Cardiac muscle cell (in vitro differentiated cells and primary cell): ENCODE data around the gene MARK4. TPM values are rescaled to one million over a fixed set of nuclear protein-coding genes. Genes with fewer than 3 reads are reported as not detected.

Experiments used
- DNase-seq, 2 donors: peaks; one replicate each; pipeline versions ENCODE4 v3.0.0 to v3.0.0-alpha.2; 2010 to 2017; ENCODE audit warnings: low read depth in 1 of 2, low spot score in 1 of 2
- H3K27ac ChIP-seq: fragments of 200-600 bp; sonication (generic); 2 replicates; pipeline ENCODE4 v1.5.1; 2016
- H3K27me3 ChIP-seq: fragments of 200-600 bp; sonication (generic); 2 replicates; pipeline ENCODE4 v1.6.0; 2016; ENCODE audit warnings: control low read depth
- H3K36me3 ChIP-seq: fragments of 200-600 bp; sonication (generic); 2 replicates; pipeline ENCODE4 v1.5.1; 2016; ENCODE audit warnings: control low read depth
- H3K4me1 ChIP-seq: fragments of 200-600 bp; sonication (generic); 2 replicates; pipeline ENCODE4 v1.8.1; 2017; ENCODE audit warnings: low read depth, mild to moderate bottlenecking, mixed run types
- H3K4me3 ChIP-seq: fragments of 200-600 bp; sonication (generic); 2 replicates; pipeline ENCODE4 v1.5.1; 2016; ENCODE audit warnings: mild to moderate bottlenecking
- H3K9me3 ChIP-seq: fragments of 200-600 bp; sonication (generic); 2 replicates; pipeline ENCODE4 v1.5.1; 2017; ENCODE audit warnings: low read depth, mild to moderate bottlenecking, control low read depth
- polyA plus RNA-seq: library from polyadenylated mRNA; unstranded; fragments of >200 nt; fragmentation: Nextera tagmentation; extraction: Ambion mirVana; gene quantifications from 2 replicates; pipeline ENCODE4 v1.2.1, GENCODE V29; 2016
- total RNA-seq: library from RNA; depleted of rRNA; stranded (reverse); fragments of >200 nt; gene quantifications from 2 replicates; pipeline ENCODE4 v1.2.3, GENCODE V29; 2016
- TF ChIP-seq, protein P1 (sequence below): IDR thresholded peaks from 2 replicates; pipeline ENCODE4 v1.5.1; 2012; ENCODE audit warnings: low read depth, mild to moderate bottlenecking, low read length

Gene MARK4
- total and polyA plus RNA-seq, 2 experiments from 2014 or later = 21.0 to 135 TPM

DNA sequence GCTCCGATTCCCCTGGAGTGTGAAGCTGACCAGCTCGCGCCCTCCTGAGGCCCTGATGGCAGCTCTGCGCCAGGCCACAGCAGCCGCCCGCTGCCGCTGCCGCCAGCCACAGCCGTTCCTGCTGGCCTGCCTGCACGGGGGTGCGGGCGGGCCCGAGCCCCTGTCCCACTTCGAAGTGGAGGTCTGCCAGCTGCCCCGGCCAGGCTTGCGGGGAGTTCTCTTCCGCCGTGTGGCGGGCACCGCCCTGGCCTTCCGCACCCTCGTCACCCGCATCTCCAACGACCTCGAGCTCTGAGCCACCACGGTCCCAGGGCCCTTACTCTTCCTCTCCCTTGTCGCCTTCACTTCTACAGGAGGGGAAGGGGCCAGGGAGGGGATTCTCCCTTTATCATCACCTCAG lies 51.3 kb downstream of the MARK4 start:
- TF ChIP-seq, protein P1, sequence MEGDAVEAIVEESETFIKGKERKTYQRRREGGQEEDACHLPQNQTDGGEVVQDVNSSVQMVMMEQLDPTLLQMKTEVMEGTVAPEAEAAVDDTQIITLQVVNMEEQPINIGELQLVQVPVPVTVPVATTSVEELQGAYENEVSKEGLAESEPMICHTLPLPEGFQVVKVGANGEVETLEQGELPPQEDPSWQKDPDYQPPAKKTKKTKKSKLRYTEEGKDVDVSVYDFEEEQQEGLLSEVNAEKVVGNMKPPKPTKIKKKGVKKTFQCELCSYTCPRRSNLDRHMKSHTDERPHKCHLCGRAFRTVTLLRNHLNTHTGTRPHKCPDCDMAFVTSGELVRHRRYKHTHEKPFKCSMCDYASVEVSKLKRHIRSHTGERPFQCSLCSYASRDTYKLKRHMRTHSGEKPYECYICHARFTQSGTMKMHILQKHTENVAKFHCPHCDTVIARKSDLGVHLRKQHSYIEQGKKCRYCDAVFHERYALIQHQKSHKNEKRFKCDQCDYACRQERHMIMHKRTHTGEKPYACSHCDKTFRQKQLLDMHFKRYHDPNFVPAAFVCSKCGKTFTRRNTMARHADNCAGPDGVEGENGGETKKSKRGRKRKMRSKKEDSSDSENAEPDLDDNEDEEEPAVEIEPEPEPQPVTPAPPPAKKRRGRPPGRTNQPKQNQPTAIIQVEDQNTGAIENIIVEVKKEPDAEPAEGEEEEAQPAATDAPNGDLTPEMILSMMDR = no peak
- no peak overlapping the region for H3K4me3 ChIP-seq
- H3K4me1 ChIP-seq = no peaks in the 10 kb centered on the region
- no peak for DNase-seq
- H3K36me3 ChIP-seq = no peaks in the 10 kb centered on the region
- H3K9me3 ChIP-seq = no peaks in the 10 kb centered on the region
- no peaks in the 10 kb centered on the region for H3K27me3 ChIP-seq
- no peak overlapping the region for H3K27ac ChIP-seq

DNA sequence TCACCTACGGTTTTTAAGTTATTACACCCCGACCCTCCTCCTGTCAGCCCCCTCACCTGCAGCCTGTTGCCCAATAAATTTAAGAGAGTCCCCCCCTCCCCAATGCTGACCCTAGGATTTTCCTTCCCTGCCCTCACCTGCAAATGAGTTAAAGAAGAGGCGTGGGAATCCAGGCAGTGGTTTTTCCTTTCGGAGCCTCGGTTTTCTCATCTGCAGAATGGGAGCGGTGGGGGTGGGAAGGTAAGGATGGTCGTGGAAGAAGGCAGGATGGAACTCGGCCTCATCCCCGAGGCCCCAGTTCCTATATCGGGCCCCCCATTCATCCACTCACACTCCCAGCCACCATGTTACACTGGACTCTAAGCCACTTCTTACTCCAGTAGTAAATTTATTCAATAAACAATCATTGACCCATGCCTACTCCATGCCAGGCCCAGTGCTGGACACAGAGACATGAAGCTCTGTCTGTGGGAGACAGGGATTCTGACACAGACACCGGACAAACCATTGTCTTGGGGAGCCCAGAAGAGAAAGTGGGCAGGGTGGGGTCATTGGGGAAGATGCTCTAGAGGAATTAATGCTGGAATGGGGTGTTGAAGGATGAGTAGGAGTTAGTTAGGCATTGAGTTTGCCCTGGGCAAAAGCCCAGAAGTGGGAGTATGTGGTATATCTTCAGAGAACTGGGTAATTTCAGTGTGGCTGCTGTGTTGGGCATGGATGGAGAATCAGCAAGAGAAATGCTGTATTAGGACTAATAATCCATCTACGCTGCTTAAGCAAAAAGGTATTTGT lies 52.4 kb downstream of the MARK4 start:
- Histone ChIP-seq H3K4me3 (no peak overlapping the region), H3K27ac (no peak overlapping the region), H3K36me3 (no peaks in the 10 kb centered on the region), H3K27me3 (no peaks in the 10 kb centered on the region), H3K4me1 (no peaks in the 10 kb centered on the region), H3K9me3 (no peaks in the 10 kb centered on the region)
- no peak for DNase-seq
- TF ChIP-seq, protein P1 = no peak

DNA sequence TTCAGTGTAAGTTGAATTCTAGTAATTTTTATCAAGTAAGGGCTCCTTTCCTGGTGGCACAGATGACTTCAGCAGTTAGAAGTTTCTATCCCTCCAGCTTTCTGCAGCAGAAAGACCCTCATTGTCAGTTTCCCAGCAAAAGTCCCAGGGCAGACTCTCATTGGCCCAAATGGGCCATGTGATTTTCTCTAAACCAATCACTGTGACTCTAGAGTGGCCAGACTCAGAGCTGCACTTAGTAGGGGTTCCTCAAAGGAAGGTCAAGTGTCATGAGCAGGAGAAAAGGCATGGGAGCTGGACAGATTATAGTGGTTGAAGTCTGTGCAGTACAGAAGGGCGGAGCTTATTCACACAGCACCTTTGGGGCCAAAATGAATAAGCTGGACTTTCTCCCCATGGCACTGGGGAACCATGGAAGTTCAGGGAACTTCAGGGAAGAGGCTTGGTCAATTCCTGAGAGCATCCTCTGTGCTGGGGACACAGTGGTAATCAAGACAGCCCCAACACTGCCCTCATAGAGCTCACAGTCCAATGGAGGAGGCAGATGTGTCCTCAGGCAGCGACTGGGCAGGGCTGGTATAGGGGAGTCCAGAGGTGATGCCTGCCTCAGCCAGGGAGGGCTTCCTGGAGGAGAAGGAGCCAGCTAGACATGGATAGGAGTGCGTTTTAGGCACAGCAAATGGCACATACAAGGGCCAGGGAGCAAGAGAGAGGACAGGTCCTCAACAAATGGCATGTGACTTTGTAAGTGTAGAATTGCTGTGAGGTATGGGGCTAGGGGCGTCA lies 53.3 kb downstream of the MARK4 start:
- Histone ChIP-seq H3K4me1 (no peaks in the 10 kb centered on the region), H3K9me3 (no peaks in the 10 kb centered on the region), H3K27ac (no peak overlapping the region), H3K36me3 (no peaks in the 10 kb centered on the region), H3K4me3 (no peak overlapping the region), H3K27me3 (no peaks in the 10 kb centered on the region)
- DNase-seq = no peak
- TF ChIP-seq, protein P1 = no peak

GRCh38 chr19:45305007-45305406 lies 53.9 kb downstream of the MARK4 start:
- H3K36me3 ChIP-seq = no peaks in the 10 kb centered on the region
- no peaks in the 10 kb centered on the region for H3K27me3 ChIP-seq
- H3K27ac ChIP-seq = peak overlapping the region; percentile 14
- no peak overlapping the region for H3K4me3 ChIP-seq
- no peak for DNase-seq
- TF ChIP-seq, protein P1 = no peak
- no peaks in the 10 kb centered on the region for H3K9me3 ChIP-seq
- no peaks in the 10 kb centered on the region for H3K4me1 ChIP-seq

DNA sequence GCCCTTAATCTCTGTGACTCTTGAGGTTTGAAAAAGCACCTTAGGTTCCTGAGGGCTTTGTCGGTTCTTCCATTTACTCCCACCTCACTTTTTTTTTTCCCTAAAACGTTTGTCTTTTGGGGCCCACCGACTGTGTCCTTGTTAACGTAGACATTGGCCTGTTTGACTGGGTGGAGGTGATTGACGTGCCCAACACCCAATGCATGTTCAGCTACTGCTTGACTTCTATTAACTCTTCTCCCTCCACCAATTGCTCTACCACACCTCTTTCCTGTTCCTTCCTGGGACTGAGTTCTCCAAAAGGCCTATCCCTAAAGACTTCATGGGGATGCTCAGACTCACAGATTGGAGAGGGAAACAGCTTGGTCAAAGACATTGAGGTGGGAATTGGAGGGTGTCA lies 54.4 kb downstream of the MARK4 start:
- H3K27me3 ChIP-seq = no peaks in the 10 kb centered on the region
- peak in 1 of 2 donors; percentile 48 for DNase-seq
- TF ChIP-seq, protein P1 = no peak

More for the DNA sequence above, 54.4 kb downstream of the MARK4 start:
- H3K4me3 ChIP-seq = no peak overlapping the region
- no peaks in the 10 kb centered on the region for H3K9me3 ChIP-seq
- H3K27ac ChIP-seq = peak overlapping the region; percentile 63
- H3K4me1 ChIP-seq = no peaks in the 10 kb centered on the region
- H3K36me3 ChIP-seq = no peaks in the 10 kb centered on the region
